Fibroblast of pulmonary artery (primary cell): Measurements from ENCODE around the gene TWSG1.

Experiments used
- DNase-seq: peaks from one replicate; pipeline ENCODE4 v3.0.0-alpha.2; 2010; ENCODE audit warnings: low read depth
- H3K4me3 ChIP-seq: replicated peaks from 2 replicates; pipeline ENCODE4 v1.5.1; 2011; ENCODE audit warnings: low read depth, mild to moderate bottlenecking, control low read depth, low read length, moderate library complexity
- CTCF ChIP-seq: IDR thresholded peaks from 2 replicates; pipeline ENCODE4 v1.5.1; 2011; ENCODE audit warnings: mild to moderate bottlenecking, control low read depth, low read length, inconsistent platforms; ENCODE audit errors: missing control alignments

Gene TWSG1

DNA sequence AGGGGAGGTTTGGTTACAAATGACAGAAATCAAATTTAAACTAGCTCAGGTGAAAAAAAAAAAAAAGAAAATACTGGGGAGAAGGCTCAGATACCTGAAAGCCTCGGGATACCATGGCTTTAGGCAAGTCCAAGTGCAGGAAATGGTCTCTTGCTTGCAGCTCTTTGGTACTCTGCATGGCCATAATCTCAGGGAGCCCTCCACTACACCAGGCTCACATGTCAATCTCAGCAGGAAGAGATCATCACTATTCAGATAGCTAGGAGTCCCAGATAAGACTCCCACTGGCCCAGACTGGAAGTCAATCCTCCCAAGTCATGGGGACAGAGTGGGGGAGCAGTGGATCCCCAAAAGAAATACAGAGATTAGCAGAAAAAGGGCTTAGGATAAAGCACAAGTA is 75.9 kb downstream of the TWSG1 start:
- no peak for DNase-seq
- no peak for TF ChIP-seq CTCF

DNA sequence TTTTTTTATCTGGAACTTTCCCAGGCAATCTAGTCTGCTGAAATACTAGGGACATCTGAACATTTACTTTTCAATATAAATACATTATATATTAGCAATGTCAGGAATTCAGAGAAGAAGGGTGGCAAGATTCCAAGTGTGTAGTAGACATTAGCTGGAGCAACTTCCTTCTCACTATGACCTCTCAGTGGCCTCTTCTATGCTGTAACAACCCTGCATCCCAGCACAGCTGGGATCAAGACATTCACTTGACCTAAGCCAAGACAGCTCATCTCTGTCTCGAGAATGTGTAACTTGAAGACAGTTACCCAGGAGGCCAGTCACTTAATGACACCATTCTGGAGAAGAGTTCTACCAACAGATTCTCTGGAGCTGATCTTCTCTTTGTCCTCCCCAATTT is 79.0 kb downstream of the TWSG1 start:
- H3K4me3 ChIP-seq: no peak overlapping the region
- peak; percentile 64 for DNase-seq
- no peak for TF ChIP-seq CTCF

More for the DNA sequence above, 75.9 kb downstream of the TWSG1 start:
- H3K4me3 ChIP-seq: no peak overlapping the region

DNA sequence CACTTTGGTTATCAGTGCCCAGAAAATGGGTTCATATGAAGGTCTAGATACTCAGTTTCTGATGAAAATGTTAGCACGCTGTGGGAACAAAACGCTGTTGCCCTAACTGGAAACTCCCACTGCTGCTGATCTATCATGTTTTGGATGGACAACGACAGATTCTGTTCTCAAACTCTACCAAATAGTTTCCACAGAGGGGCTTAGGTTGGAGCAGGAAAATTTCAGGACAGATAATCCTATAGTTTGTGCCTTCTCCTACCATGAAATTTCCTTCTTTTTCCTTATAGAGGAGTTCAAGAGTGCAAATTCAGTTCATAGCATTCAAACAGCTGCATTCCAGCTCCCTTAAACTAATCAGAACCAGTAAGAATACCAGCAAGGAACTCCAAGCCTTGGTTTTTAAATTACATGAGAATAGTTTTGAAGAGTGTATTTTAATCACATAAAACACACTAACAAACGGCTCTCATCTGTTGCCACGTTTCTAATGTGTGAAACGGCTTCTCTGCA is 82.0 kb downstream of the TWSG1 start:
- TF ChIP-seq CTCF: no peak
- DNase-seq: no peak
- H3K4me3 ChIP-seq: no peak overlapping the region

DNA sequence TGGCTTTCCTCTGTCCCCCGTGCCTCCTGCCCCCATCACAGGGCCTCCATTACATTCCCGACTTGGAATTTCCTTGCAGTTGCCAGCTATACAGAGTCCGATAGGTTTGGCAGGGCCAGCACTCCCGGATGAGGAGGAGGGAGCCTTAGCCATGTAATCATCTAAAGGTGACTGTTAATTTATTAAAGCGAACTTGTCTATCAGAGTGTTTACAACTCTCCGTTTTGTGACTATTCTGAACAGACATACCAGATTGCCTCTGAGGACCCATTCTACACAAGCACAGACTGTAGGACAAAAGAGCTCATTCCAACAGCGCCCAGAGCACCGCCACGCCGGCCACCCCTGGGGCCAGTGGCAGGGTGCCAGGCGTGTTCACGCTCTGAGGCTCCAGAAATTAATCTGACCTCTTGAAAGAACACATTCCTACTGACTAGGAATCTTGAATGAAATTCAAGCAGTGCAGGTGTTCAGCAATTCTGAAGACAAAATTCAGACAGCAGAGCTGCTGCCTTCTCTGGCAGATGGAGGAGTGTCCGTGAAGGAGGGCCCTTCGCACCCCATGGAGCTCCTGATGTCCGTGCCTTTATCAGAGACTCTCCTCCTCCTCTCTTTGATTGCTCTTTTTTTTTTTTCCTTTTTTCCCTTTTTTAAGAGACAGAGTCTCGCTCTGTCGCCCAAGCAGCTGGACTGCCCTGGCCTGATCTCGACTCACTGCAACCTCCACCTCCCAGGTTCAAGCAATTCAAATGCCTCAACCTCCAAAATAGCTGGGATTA is 82.7 kb downstream of the TWSG1 start:
- DNase-seq: peak; percentile 67
- no peak overlapping the region for H3K4me3 ChIP-seq
- TF ChIP-seq CTCF: no peak

DNA sequence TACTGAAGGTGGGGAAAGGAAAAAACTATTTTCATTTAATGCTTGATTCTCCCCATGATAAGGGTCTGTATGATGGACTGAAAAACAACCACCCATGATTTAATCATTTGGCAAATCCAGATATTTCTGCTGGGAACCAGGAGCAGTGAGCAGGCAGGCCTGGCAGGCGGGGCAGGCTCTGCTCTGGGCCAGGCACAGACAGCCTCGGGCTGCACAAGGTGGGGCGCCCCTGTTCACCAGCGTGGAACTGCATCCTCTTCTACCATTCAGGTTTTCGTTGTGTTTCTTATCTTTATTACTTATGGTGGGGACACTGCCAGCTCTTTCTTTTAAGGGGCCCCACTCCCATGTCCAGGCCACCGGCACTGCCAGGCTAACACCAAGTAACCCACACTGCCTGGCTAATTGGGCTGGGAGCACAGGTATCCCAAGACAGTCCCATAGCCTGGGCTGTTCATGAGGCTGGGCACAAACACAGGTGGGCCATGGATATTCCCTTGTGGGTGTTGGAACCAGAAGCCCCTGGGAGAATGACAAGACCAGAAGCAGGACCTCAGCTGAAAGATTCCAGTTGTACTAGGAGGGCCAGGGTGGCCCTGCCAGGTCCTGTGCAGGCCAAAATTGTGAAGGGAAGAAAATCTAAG is 83.6 kb downstream of the TWSG1 start:
- no peak overlapping the region for H3K4me3 ChIP-seq
- TF ChIP-seq CTCF: no peak
- DNase-seq: no peak

- no peak for TF ChIP-seq CTCF
- no peak overlapping the region for H3K4me3 ChIP-seq
- no peak for DNase-seq
These were observed 85.5 kb downstream of the TWSG1 start for GRCh38 chr18:9419956-9420631.
